Measurements from ENCODE around the gene PIM3.
"Not testable (repeated sequence)": the region's sequence is repeated elsewhere in the genome, so short reads cannot be mapped to it uniquely, and the experiment has no call there.

GRCh38 chr22:49981799-49982198 is 21.2 kb downstream of the PIM3 start:
- TF ChIP-seq CTCF, POLR2A (IDR thresholded peaks at IDR 0.05): not testable (repeated sequence)

All from Peyer's patch (tissue), 4 donors.